A673 (cell line): Measurements from ENCODE around the gene RANGRF.

Experiments used
- EZH2 ChIP-seq: fragments of 200-600 bp; sonication (generic); IDR thresholded peaks from 2 replicates; pipeline ENCODE4 v1.6.1; 2017; ENCODE audit warnings: borderline replicate concordance, low read depth, mild to moderate bottlenecking, mixed read lengths, antibody characterized with exemption, low read length; ENCODE audit not compliant: poor library complexity, severe bottlenecking
- TF ChIP-seq, protein P1 (sequence below): fragments of 300-800, 200-600 bp; sonication (generic); conservative IDR thresholded peaks from 2 replicates; pipeline ENCODE4 v1.5.1; 2017; ENCODE audit warnings: low read depth, mild to moderate bottlenecking, antibody characterized with exemption, low read length, moderate library complexity, mixed read lengths

DNA sequence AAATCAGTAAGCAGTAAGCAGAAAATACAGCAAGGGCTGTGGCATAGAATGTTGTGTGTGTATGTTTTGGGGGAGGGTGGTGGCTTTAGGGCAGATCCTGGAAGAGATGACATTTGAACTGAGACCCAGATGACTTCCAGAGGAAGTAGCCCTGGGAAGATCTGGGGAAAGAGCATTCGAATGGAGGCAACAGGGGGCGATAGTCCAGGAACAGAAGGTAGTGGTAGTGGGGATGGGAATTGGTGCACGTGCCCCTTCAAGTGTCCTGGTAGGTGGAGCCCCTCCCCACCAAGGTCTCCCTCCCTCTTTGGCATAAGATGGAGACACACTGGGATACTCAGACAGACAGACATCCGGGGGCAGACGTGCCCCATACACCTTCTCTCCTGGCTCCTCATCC lies 35.7 kb downstream of the RANGRF start:
- TF ChIP-seq, protein P1, sequence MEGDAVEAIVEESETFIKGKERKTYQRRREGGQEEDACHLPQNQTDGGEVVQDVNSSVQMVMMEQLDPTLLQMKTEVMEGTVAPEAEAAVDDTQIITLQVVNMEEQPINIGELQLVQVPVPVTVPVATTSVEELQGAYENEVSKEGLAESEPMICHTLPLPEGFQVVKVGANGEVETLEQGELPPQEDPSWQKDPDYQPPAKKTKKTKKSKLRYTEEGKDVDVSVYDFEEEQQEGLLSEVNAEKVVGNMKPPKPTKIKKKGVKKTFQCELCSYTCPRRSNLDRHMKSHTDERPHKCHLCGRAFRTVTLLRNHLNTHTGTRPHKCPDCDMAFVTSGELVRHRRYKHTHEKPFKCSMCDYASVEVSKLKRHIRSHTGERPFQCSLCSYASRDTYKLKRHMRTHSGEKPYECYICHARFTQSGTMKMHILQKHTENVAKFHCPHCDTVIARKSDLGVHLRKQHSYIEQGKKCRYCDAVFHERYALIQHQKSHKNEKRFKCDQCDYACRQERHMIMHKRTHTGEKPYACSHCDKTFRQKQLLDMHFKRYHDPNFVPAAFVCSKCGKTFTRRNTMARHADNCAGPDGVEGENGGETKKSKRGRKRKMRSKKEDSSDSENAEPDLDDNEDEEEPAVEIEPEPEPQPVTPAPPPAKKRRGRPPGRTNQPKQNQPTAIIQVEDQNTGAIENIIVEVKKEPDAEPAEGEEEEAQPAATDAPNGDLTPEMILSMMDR = no peak
- TF ChIP-seq EZH2 = no peak
